ENCODE measurements around the gene ZNF19.

GRCh38 chr16:71482569-71482968 is 6.6 kb downstream of the ZNF19 start:
- TF ChIP-seq CTCF (IDR thresholded peaks at IDR 0.05): no peak
- TF ChIP-seq POLR2A (IDR thresholded peaks at IDR 0.05): no peak
